ENCODE results near the gene ACTR1A. TPM values are rescaled to one million over a fixed set of nuclear protein-coding genes. Genes with fewer than 3 reads are reported as not detected.
"Not testable (repeated sequence)": the region's sequence is repeated elsewhere in the genome, so short reads cannot be mapped to it uniquely, and the experiment has no call there.

Gene ACTR1A
- total RNA-seq, 1 donor from 2014 or later: 151 TPM

DNA sequence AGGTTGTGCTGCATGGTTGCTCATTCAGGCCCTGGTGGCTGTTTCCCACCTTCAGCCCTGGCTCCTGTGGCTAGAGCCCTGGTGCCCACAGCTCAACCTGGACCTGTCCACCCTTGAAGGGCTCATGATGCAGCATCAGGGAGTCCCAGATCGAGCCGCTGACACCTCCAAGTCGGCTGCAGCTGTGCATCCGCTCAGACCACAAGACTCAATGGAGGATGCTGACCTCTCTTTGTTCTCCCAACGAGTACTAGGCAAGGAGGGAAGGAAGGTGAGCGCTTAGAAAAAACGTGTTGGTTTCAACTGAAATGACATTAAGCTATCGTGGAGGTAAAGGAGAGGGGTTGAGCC is 41.7 kb downstream of the ACTR1A start:
- DNase-seq (ENCODE audit: low read depth): no peak
- no peak for TF ChIP-seq CTCF (IDR thresholded peaks at IDR 0.05; ENCODE audit: insufficient read depth, low read length, poor library complexity, severe bottlenecking)
- Histone ChIP-seq H3K27me3 (ENCODE audit: control insufficient read depth, insufficient read depth, low read length) (no peaks in the 10 kb centered on the region), H3K4me3 (ENCODE audit: low read depth, low read length) (peak overlapping the region; percentile 35), H3K36me3 (ENCODE audit: control insufficient read depth, insufficient read depth, low read length) (no peaks in the 10 kb centered on the region)

DNA sequence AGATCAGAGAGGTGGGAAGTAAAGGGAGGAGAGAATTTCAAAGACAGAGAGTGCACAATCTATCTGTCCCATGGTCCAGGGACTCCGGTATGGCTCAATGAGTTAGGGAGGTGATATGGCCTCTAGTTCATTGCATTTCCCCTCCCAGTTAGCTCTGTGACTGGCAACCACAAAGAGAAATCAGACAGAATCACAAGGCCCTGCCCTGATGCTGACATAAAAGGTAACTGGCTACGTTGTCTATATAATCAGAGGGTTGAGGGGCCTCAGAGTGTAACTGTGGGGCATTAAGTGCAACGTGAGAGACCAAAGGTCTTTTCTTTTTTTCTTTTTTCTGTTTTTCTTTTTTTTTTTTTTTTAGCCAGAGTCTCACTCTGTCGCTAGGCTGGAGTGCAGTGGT is 43.9 kb downstream of the ACTR1A start:
- no peak for TF ChIP-seq CTCF (IDR thresholded peaks at IDR 0.05; ENCODE audit: insufficient read depth, low read length, poor library complexity, severe bottlenecking)
- no peak for DNase-seq (ENCODE audit: low read depth)
- Histone ChIP-seq H3K36me3 (ENCODE audit: control insufficient read depth, insufficient read depth, low read length) (no peaks in the 10 kb centered on the region), H3K27me3 (ENCODE audit: control insufficient read depth, insufficient read depth, low read length) (no peaks in the 10 kb centered on the region), H3K4me3 (ENCODE audit: low read depth, low read length) (no peak overlapping the region)

DNA sequence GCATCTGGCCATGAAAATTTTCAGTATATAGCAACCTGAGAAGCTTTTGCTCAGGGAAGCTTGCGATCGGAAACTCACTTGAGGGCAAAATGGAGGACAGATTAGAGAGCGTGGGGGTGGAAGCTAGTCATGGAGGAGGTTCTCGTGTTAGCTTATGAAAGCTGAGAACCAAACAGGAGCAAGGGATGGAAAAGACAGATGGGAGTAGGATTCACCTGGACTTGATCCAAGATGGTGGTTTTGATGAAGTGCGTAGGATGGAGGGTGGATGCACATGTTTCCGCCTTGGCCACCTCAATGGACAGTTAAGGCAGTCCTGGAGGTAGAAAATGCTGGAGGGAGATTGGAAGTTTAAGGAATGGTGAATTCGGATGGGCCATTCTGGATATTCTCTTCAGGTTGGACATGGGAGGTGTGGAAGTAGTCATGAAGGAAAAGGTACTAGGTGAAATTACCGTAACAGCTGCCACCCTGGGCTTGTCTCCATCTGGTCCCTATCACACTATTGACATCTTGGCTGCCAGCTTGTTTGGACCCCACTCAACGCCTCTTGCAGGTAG is 44.8 kb downstream of the ACTR1A start:
- no peaks in the 10 kb centered on the region for H3K27me3 ChIP-seq (ENCODE audit: control insufficient read depth, insufficient read depth, low read length)
- DNase-seq (ENCODE audit: low read depth): no peak
- H3K36me3 ChIP-seq (ENCODE audit: control insufficient read depth, insufficient read depth, low read length): peaks cover under 1% of the 10 kb centered on the region
- TF ChIP-seq CTCF (IDR thresholded peaks at IDR 0.05; ENCODE audit: insufficient read depth, low read length, poor library complexity, severe bottlenecking): no peak
- H3K4me3 ChIP-seq (ENCODE audit: low read depth, low read length): no peak overlapping the region

DNA sequence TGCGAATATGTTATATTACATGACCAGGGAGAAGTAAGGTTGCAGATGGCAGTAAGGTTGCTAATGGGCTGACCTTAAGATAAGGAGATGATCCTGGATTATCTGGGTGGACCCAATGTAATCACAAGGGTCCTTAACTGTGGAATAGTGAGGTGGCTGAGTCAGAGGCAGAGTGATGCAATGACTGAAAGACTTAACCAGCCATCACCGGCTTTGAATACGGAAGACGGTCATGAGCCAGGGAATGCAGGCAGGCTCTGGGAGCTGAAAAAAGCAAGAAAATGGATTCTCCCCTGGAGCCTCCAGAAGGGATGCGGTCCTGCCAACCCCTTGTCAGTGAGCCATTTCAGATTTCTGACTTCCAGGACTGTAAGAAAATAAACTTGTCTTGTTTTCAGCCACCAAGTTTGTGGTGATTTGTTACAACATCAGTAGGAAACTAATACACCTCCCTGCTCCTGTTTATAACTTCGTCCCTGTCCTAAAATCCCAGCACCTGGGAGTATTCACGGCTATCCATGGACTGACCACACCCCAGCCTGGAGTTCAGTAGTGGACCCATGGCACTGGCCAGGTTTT is 46.5 kb downstream of the ACTR1A start:
- TF ChIP-seq CTCF (IDR thresholded peaks at IDR 0.05; ENCODE audit: insufficient read depth, low read length, poor library complexity, severe bottlenecking): no peak

GRCh38 chr10:102454662-102455487 is 47.6 kb downstream of the ACTR1A start:
- DNase-seq (ENCODE audit: low read depth); H3K36me3 ChIP-seq (ENCODE audit: control insufficient read depth, insufficient read depth, low read length); H3K27me3 ChIP-seq (ENCODE audit: control insufficient read depth, insufficient read depth, low read length); H3K4me3 ChIP-seq (ENCODE audit: low read depth, low read length): not testable (repeated sequence)

More for the DNA sequence above, 46.5 kb downstream of the ACTR1A start:
- Histone ChIP-seq H3K4me3 (ENCODE audit: low read depth, low read length) (no peak overlapping the region), H3K27me3 (ENCODE audit: control insufficient read depth, insufficient read depth, low read length) (no peaks in the 10 kb centered on the region), H3K36me3 (ENCODE audit: control insufficient read depth, insufficient read depth, low read length) (peaks cover 1% of the 10 kb centered on the region)
- DNase-seq (ENCODE audit: low read depth): peak; percentile 68

DNA sequence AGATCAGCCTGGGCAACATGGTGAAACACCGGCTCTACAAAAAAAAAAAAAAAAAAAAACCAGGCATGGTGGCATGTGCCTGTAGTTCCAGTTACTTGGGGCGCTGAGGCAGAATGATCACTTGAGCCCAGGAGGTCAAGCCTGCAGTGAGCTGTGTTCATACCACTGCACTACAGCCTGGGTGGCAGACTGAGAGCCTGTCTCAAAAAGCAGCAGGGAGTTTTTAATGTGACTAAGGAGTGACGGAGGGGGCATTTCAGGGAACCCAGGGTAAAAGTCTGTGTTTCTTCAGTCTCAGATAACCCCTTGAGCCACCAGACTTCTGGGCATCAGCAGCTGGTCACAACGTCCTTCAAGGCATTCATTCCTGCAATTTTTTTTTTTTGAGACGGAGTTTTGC is 49.0 kb downstream of the ACTR1A start:
- Histone ChIP-seq H3K27me3 (ENCODE audit: control insufficient read depth, insufficient read depth, low read length) (no peaks in the 10 kb centered on the region), H3K4me3 (ENCODE audit: low read depth, low read length) (no peak overlapping the region), H3K36me3 (ENCODE audit: control insufficient read depth, insufficient read depth, low read length) (peaks cover 1% of the 10 kb centered on the region)
- TF ChIP-seq CTCF (IDR thresholded peaks at IDR 0.05; ENCODE audit: insufficient read depth, low read length, poor library complexity, severe bottlenecking): no peak
- no peak for DNase-seq (ENCODE audit: low read depth)

All from kidney epithelial cell (primary cell).